HG03457 (cell line): ENCODE data around the gene OPRD1.

ENCODE experiments used
- ATAC-seq: cut with Tn5 transposase; IDR thresholded peaks from one replicate; pipeline ENCODE4 v1.9.1; 2021; ENCODE audit warnings: moderate number of reproducible peaks; ENCODE audit not compliant: unreplicated experiment

Gene OPRD1

GRCh38 chr1:28882009-28882628, 70.1 kb downstream of the OPRD1 start:
- ATAC-seq = no peak

GRCh38 chr1:28883242-28883616, 71.3 kb downstream of the OPRD1 start:
- no peak for ATAC-seq

GRCh38 chr1:28885472-28885877, 73.5 kb downstream of the OPRD1 start:
- ATAC-seq = no peak

- ATAC-seq = no peak
These were observed 74.2 kb downstream of the OPRD1 start for GRCh38 chr1:28885977-28886730.

- ATAC-seq = no peak
These were observed 74.9 kb downstream of the OPRD1 start for GRCh38 chr1:28886731-28887418.

- no peak for ATAC-seq
These were observed 75.5 kb downstream of the OPRD1 start for GRCh38 chr1:28887419-28887834.

GRCh38 chr1:28887835-28888682, 76.1 kb downstream of the OPRD1 start:
- ATAC-seq = no peak

GRCh38 chr1:28888915-28889314, 76.9 kb downstream of the OPRD1 start:
- ATAC-seq = no peak

GRCh38 chr1:28889357-28889756, 77.4 kb downstream of the OPRD1 start:
- ATAC-seq = no peak

- no peak for ATAC-seq
These were observed 78.5 kb downstream of the OPRD1 start for GRCh38 chr1:28890435-28890834.

- no peak for ATAC-seq
These were observed 78.9 kb downstream of the OPRD1 start for GRCh38 chr1:28890836-28891235.

- ATAC-seq = no peak
These were observed 79.3 kb downstream of the OPRD1 start for GRCh38 chr1:28891256-28891655.

GRCh38 chr1:28893403-28894102, 81.6 kb downstream of the OPRD1 start:
- no peak for ATAC-seq

- no peak for ATAC-seq
These were observed 82.8 kb downstream of the OPRD1 start for GRCh38 chr1:28894785-28895184.

- ATAC-seq = no peak
These were observed 84.1 kb downstream of the OPRD1 start for GRCh38 chr1:28895896-28896608.

GRCh38 chr1:28896609-28896986, 84.6 kb downstream of the OPRD1 start:
- ATAC-seq = no peak

GRCh38 chr1:28897789-28898188, 85.8 kb downstream of the OPRD1 start:
- ATAC-seq = no peak

GRCh38 chr1:28898405-28898881, 86.5 kb downstream of the OPRD1 start:
- ATAC-seq = no peak

- no peak for ATAC-seq
These were observed 87.3 kb downstream of the OPRD1 start for GRCh38 chr1:28899267-28899666.

GRCh38 chr1:28900562-28900961, 88.6 kb downstream of the OPRD1 start:
- no peak for ATAC-seq
